Occipital lobe (tissue), 2 donors: ENCODE data around the gene ZMYM5. TPM values are rescaled to one million over a fixed set of nuclear protein-coding genes. Genes with fewer than 3 reads are reported as not detected.
"Not testable (repeated sequence)": the region's sequence is repeated elsewhere in the genome, so short reads cannot be mapped to it uniquely, and the experiment has no call there.

Source experiments
- DNase-seq: peaks from one replicate; lab custom pipeline; 2025; lab: John Stamatoyannopoulos, UW
- total RNA-seq: library from RNA; depleted of rRNA; stranded (reverse); fragments of >200 nt; gene quantifications from one replicate; pipeline ENCODE4 v1.2.3, GENCODE V29; 2014

ZMYM5 gene
- total RNA-seq, 1 donor from 2014 or later: 33.8 TPM

DNA sequence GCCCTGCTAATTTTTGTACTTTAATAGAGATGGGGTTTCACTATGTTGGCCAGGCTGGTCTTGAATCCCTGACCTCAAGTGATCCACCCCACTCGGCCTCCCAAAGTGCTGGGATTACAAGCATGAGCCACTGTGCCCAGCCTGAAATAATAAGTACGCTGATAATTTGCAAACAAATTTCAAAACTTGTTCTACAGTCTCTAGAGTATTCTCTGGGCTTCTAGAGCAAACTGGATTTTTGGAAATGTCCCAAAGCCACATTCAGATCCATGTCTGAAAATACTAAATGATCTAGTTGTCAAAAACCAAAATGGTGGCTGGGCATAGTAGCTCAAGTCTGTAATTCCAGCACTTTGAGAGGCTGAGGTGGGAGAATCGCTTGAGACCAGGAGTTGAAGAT lies 40.8 kb downstream of the ZMYM5 start:
- no peak for DNase-seq

DNA sequence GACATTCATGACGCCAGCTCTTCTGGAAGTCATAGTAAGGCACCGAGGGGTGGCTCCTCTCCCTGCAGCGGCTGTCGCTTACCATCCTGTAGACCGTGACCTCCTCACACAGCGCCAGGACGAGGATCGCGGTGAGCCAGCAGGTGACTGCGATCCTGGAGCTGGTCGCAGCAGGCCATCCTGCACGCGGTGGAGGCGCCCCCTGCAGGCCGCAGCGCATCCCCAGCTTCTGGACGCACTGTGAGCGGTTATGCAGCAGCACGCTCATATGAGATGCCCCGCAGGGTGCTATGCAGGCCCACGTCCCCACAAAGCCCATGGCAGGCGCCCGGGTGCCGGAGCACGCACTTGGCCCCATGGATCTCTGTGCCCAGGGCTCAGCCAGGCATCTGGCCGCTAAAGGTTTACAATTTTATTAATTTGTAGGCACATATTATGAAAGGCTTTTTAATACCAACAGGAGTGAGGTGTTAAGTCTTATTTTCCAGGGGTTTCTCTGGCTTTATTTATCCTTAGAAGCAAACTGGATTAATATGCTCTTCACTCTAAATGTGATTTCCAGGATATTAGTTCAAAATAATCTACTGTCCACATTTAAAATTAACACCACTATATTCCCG lies 45.1 kb downstream of the ZMYM5 start:
- DNase-seq: no peak

DNA sequence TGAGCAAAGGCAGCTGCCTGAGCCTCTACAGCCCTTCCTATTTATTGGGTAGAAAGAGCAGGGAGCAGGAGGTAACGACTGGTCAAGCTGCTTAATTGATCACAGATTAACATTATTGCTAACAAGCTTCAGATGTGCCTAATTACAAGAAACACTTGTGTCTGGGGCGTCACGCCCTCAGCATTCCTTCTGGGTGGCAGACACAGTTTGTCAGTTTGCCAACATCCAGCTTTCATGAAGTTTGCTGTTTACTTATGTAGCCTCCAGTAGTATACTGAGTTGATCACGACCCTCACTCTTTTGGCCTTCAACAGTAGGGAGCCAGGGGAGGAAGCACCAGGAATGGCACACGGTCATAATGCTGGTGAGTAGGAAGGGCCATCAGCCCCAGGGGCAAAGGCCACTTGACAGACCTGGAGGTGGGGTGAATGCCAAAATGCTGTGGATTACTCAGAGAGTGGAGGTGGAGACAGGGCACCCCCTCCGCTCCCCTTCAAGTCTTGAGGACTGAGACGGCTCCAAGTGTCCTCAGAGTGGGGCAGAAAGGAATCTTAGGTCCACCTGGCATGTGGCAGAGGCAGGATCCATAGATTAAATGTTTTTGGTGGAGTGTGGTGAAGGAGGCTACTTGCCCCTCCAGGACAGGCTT lies 45.8 kb downstream of the ZMYM5 start:
- no peak for DNase-seq

DNA sequence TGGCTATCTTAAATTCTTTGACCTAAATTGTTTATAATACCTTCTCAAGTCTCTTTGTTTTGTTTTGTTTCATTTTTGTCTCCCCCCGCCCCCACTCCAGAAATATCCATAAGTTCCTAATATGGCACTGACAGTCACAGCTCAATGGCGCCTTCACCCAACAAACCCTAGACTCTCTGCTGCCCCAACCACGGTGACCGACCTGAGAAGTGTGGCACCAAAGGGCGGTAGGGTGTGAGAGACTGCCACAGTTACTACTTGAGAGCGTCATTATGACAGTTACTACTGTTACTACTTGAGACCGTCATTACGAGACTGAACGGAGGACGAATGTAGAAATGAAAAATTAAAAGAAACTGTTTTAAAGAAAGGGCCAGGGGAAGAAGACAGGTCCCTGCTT lies 46.3 kb downstream of the ZMYM5 start:
- no peak for DNase-seq

DNA sequence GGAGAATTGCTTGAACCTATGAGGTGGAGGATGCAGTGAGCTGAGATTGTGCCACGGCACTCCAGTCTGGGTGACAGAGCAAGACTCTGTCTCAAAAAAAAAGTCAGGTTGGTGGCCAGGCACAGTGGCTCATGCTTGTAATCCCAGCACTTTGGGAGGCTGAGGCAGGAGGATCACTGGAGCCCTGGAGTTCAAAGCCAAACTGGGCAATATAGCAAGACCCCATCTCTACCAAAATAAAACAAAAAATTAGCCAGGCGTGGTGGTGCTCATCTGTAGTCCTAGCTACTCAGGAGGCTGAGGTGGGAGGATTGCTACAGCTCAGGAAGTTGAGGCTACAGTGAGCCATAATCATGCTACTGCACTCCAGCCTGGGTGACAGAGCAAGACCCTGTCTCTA lies 47.6 kb downstream of the ZMYM5 start:
- not testable (repeated sequence) for DNase-seq

DNA sequence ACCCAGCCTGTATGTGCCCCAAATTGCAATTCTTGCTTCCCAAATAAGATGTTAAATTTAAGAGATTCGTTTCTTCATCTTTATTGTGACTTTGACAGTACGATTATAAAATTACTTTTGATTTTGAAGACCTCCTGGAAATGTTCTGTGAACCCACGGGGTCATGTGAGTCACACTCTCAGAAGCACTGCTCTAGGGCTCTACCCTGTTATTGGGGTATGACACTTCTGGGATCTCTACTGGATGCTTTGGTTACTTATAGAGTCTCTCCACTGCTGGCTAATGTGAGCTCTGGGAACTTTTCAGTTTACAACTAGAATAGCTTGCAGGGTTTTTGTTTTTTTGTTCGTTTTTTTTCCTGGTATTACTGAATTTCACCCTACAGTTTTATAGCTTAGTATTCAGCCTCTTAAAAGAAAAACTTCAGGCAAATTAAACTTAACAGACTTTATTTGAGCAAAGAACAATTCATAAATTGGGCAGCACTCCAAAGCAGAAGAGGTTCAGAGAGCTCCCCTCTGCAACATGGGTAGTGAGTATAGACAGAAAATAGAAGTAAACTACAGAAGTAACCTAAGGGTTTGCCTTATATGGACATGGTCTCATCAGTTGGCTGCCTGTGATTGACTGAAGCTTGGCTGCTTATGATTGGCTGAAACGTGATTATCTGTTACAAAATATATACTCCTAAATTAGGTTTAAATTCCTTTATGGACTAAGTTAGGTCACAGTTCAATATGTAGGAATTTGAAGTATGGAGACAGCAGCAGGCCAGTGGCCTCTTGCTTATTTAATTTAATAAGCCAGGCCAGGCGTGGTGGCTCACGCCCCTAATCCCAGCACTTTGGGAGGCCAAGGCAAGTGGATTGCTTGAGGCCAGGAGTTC lies 52.2 kb downstream of the ZMYM5 start:
- no peak for DNase-seq

DNA sequence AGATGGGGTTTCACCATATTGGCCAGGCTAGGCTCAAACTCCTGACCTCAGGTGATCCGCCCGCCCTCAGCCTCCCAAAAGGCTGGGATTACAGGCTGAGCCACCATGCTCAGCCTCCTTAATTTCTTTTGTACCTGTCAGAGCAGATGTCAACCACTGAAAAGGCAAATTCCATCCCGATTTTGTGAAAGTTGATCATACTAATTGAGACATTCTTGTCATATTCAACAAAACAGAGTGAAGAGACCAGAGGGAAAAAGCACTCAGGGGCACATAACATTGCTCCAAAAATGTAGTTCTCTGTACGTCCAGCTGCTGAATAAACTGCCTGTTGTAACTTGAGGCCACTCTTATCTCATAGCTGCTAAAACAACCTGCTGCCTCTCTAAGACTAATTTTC lies 53.3 kb downstream of the ZMYM5 start:
- DNase-seq: no peak

DNA sequence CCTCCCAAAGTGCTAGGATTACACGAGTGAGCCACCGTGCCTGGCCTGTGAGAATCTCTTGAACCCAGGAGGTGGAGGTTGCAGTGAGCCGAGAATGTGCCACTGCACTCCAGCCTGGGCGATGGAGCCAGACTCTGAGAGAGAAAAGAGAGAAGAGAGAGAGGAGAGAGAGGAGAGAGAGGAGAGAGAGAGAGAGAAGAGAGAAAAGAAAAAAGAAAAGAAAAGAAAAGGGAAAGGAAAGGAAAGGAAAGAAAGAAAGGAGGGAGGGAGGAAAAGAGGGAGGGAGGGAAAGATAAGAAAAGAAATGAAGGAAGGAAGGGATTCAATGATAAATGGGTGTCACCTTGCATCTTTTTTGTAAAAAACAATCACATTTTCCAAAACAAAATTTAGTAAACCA lies 57.7 kb downstream of the ZMYM5 start:
- no peak for DNase-seq

DNA sequence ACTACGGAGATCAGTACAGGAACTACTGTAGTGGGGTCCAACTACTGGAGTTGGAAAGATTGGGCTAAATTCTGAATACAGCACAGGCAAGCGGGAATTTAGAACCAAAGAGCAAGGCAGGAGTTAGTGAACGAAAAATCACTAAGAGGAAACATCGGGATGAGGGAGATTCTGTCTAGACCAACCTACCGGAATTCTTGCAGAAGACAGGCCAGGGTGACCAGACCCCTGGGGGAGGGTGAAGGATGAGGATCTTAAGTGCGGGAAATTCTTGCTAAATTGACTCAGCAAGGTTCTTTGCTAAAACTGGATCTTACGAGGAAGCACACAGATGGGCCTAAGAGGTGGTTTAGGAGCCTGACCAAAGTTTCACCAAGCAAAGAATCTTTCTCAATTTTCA lies 67.5 kb downstream of the ZMYM5 start:
- DNase-seq: no peak

DNA sequence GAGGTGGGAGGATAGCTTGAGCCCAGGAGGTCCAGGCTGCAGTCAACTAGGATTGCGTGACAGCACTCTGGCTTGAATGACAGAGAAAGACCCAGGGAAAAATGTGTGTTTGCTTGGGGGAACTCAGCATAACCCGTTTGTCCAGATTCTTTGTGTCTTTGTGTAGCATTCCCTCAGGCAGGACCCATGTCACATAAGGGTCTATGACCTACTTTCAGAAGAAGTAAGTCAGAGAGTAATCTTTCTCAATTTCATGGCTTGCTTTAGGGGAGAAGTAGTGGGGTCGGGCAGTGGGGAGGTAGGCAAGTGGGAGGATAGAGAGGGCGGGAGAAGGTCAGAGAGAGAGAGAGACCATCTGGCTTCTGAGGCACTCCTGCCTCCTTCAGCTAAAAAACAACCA lies 68.8 kb downstream of the ZMYM5 start:
- no peak for DNase-seq

DNA sequence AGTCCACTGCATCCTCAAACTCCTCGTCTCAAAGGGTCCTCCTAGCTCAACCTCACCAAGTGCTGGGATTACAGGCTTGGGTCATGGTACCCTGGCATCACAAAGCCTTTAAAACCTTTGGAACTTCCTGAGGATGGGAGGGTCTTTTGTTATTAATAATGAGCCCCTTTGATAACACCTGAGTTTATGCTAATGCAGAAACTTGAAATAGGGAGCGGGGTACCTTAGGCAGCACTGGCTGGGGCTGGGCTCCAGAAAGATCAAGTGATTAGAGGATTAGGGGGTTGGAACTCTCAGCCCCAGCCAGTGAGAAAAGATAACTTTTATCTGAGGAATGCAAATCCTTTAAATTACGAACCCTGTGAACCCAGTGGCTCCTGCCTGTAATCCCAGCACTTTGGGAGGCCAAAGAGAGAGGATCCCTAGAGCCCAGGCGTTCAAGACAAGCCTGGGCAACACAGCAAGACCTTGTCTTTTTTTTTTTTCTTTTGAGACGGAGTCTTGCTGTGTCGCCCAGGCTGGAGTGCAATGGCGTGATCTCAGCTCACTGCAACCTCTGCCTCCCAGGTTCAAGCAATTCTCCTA lies 71.4 kb downstream of the ZMYM5 start:
- DNase-seq: no peak

DNA sequence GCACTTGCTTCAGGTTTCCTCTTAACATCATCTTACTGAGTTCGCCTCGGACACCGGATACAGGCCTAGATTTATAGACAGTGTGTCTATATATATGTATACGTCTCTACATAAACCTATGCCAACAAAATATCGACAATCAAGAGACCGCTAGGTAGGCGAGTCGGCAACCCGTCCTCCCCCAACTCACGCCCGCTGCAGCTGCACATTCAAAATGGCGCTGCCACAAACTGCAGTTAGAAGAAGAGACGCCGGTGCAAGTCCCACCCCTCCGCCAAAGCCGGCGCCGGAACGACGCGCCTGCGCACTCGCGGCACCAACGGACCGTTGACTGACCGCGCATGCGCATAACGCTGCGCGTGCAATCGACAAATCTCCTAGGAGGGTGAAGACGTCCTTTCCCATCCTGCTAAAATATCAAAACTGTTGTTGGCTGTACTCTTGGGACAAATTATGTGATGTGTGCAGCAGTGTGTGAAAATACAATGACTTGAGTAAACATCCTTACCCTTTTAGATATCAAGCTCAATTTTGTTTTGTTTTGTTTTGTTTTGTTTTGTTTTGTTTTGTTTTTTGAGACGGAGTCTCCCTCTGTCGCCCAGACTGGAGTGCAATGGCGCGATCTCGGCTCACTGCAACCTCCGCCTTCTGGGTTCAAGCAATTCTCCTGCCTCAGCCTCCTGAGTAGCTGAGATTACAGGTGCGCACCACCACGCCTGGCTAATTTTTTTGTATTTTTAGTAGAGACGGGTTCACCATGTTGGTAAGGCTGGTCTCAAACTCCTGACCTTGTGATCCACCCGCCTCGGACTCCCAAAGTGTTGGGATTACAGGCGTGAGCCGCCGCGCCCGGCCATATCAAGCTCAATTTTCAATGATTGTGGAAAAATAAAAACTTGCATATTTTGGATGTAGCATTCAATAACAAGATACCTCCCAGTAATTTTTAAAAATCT lies 80.4 kb downstream of the ZMYM5 start, which contains the start of gene PSPC1:
Gene PSPC1 (minus strand): TSS at position 219 of the 956 bp plus-strand sequence. CDS start 188 bp downstream, at position 31.
- peak; percentile 91 for DNase-seq

DNA sequence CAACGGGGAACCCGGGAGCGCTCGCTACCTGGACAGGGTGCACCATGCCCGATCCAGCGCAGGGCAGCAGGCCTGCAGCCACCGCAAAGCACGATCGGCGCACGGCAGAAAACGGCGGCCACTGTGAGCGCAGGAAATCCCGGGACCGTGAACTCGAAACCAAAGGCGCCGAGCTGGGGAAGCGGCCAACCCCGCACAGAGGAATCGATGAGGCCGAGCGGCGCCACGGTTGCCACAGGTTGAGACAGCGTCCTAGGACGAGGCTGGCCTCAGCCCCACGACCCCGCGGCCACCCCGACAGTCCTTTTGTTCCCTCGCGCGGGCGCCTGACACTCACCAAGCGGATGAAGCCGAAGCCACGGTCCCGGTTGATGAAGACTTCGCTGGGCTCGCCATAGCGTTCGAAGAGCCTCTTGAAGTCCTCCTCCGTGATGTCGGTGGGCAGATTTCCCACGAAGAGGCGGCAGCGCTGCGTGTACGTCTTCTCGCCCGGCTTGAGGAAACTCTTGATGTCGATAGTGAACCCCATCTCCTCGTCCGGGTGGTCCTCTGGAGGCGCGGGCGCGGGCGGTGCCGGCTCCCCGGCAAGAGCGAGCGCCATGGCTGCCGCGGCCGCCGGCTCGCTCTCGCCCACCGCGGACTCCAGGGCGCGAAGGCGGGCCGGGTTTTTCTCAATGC lies 81.3 kb downstream of the ZMYM5 start:
- DNase-seq: peak; percentile 48

DNA sequence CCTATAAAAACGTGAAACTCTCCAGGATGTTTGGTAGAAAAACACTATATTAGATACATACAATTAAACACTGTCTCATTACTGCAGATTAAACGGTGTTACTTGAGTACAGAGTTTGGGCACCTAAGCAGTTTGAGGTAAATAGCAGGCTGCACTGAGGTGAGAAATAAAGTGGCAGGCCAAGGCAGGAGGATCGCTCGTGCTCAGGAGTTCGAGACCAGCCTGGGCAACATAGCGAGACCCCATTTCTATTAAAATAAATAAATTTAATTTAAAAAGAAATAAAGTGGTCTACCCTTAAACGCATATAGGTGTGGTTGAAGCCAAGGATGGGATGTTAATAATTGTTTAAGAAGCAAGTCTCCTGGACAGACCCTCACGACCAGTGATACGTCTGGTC lies 81.9 kb downstream of the ZMYM5 start:
- no peak for DNase-seq

DNA sequence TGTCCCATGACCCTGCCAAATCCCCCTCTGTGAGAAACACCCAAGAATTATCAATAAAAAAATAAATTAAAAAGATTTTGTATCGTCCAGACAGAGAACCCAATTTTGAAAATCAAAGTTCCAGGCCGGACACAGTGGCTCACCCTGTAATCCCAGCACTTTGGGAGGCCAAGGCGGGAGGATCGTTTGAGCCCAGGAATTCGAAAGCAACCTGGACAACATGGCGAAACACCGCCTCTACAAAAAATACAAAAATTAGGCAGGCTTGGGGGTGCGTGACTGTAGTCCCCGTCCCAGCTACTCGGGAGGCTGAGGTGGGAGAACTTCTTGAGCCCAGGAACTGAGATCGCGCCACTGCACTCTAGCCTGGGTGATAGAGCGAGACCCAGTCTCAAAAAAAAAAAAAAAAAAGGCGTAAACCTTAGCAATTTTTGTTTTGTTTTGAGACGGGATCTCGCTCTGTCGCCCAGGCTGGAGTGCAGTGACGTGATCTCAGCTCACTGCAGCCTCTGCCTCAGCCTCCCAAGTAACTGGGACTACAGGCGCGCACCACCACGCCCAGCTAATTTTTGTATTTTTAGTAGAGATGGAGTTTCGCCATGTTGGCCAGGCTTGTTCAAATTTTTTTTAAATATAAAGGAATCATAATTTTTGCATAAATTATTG lies 82.6 kb downstream of the ZMYM5 start:
- not testable (repeated sequence) for DNase-seq
